PC-9 (cell line): ENCODE data around the gene HADHA. TPM values are rescaled to one million over a fixed set of nuclear protein-coding genes. Genes with fewer than 3 reads are reported as not detected.

Experiments used
- BruUV-seq: library from RNA; stranded (reverse); fragments of 400-500 nt; replicated peaks from 2 replicates; lab custom pipeline; 2021; lab: Mats Ljungman, UMichigan
- CTCF ChIA-PET: fragments of 300-600 bp; sonication (Branson Sonifier 250); formaldehyde crosslinking; loops from one replicate; lab custom pipeline; 2022; ENCODE audit warnings: antibody characterized with exemption; lab: Charles Lee
- POLR2A ChIA-PET: fragments of 300-600 bp; sonication (Branson Sonifier 250); formaldehyde crosslinking; loops from one replicate; lab custom pipeline; 2022; ENCODE audit warnings: antibody characterized with exemption; ENCODE audit not compliant: unreplicated experiment; lab: Charles Lee
- DNase-seq, 2 experiments: peaks; one replicate each; pipeline versions ENCODE4 v3.0.0 to v3.0.0-alpha.2; 2015 to 2022; ENCODE audit warnings: mixed read lengths in 1 of 2
- H2AFZ ChIP-seq: fragments of 200-600 bp; sonication (generic); 2 replicates; pipeline ENCODE4 v1.8.1; 2017; ENCODE audit warnings: antibody characterized with exemption
- H3F3A ChIP-seq: fragments of 200-600 bp; sonication (generic); 2 replicates; pipeline ENCODE4 v1.8.1; 2017; ENCODE audit warnings: antibody characterized with exemption, mild to moderate bottlenecking, low read depth; ENCODE audit not compliant: insufficient read depth
- H3K27ac ChIP-seq: fragments of 200-600 bp; sonication (generic); 2 replicates; pipeline ENCODE4 v1.6.1; 2016; ENCODE audit warnings: mixed run types
- H3K27me3 ChIP-seq: fragments of 200-600 bp; sonication (generic); 2 replicates; pipeline ENCODE4 v1.6.1; 2016; ENCODE audit warnings: low read depth, mixed run types; ENCODE audit not compliant: insufficient read depth
- H3K36me3 ChIP-seq: fragments of 200-600 bp; sonication (generic); 2 replicates; pipeline ENCODE4 v1.6.1; 2016; ENCODE audit warnings: low read depth, mixed run types
- H3K4me1 ChIP-seq: fragments of 200-600 bp; sonication (generic); replicated peaks from 2 replicates; pipeline ENCODE4 v1.6.1; 2016; ENCODE audit warnings: mixed run types; ENCODE audit not compliant: insufficient read depth
- H3K4me2 ChIP-seq: fragments of 200-600 bp; sonication (generic); 2 replicates; pipeline ENCODE4 v1.6.1; 2017; ENCODE audit warnings: mixed run types
- H3K4me3 ChIP-seq: fragments of 200-600 bp; sonication (generic); 2 replicates; pipeline ENCODE4 v1.6.1; 2016; ENCODE audit warnings: mixed run types
- H3K79me2 ChIP-seq: fragments of 200-600 bp; sonication (generic); 2 replicates; pipeline ENCODE4 v1.6.1; 2017; ENCODE audit warnings: low read depth, mixed run types
- H3K9me2 ChIP-seq: fragments of 200-600 bp; sonication (generic); 2 replicates; pipeline ENCODE4 v1.8.1; 2017; ENCODE audit warnings: mild to moderate bottlenecking; ENCODE audit not compliant: insufficient read depth
- H3K9me3 ChIP-seq: fragments of 200-600 bp; sonication (generic); 2 replicates; pipeline ENCODE4 v1.8.1; 2016; ENCODE audit warnings: low read depth; ENCODE audit not compliant: insufficient read depth
- H4K20me1 ChIP-seq: fragments of 200-600 bp; sonication (generic); 2 replicates; pipeline ENCODE4 v1.8.1; 2017; ENCODE audit not compliant: insufficient read depth
- EZH2 ChIP-seq: fragments of 200-600 bp; sonication (generic); IDR thresholded peaks from 2 replicates; pipeline ENCODE4 v1.8.0; 2017; ENCODE audit warnings: antibody characterized with exemption, low read depth
- intact Hi-C: fragments of 100-400 bp; cut with micrococcal nuclease; formaldehyde crosslinking; loops from one replicate; pipeline ENCODE4 v1.10.0; 2022; ENCODE audit not compliant: unreplicated experiment
- total RNA-seq: library from RNA; stranded (reverse); gene quantifications from 2 replicates; pipeline ENCODE4 v1.2.3, GENCODE V29; 2021
- TF ChIP-seq, protein P1 (sequence below): fragments of 200-600 bp; sonication (generic); conservative IDR thresholded peaks from 2 replicates; pipeline ENCODE4 v1.6.1; 2017; ENCODE audit warnings: mixed run types, antibody characterized with exemption, mild to moderate bottlenecking, moderate library complexity

Gene HADHA
- total RNA-seq, 1 experiment from 2014 or later, result 129 TPM

DNA sequence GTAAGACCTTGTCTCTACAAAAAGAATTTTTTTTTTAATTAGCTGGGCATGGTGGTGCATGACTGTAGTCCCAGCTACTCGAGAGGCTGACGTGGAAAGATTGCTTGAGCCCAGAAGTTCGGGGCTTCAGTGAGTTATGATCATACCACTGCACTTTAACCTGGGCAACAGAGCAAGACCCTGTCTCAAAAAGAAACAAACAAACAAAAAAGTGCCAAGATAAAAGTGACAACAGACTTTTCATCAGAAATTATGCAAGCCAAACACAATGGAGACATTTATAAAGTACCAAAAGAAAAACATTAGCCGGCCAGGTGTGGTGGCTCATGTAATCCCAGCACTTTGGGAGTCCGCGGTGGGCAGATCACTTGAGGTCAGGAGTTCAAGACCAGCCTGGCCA, 26.7 kb downstream of the HADHA start:
- Histone ChIP-seq H3K9me3 (peaks cover 14% of the 10 kb centered on the region), H3K36me3 (peaks cover 37% of the 10 kb centered on the region), H3F3A (no peaks in the 10 kb centered on the region), H3K4me2 (no peak overlapping the region), H4K20me1 (no peaks in the 10 kb centered on the region), H2AFZ (no peak overlapping the region), H3K27ac (no peak overlapping the region), H3K4me1 (no peaks in the 10 kb centered on the region), H3K9me2 (no peaks in the 10 kb centered on the region), H3K27me3 (no peaks in the 10 kb centered on the region), H3K4me3 (no peak overlapping the region), H3K79me2 (no peaks in the 10 kb centered on the region)
- POLR2A ChIA-PET, result no interaction called here
- CTCF ChIA-PET, result no interaction called here
- DNase-seq, result no peak
- TF ChIP-seq, protein P1, sequence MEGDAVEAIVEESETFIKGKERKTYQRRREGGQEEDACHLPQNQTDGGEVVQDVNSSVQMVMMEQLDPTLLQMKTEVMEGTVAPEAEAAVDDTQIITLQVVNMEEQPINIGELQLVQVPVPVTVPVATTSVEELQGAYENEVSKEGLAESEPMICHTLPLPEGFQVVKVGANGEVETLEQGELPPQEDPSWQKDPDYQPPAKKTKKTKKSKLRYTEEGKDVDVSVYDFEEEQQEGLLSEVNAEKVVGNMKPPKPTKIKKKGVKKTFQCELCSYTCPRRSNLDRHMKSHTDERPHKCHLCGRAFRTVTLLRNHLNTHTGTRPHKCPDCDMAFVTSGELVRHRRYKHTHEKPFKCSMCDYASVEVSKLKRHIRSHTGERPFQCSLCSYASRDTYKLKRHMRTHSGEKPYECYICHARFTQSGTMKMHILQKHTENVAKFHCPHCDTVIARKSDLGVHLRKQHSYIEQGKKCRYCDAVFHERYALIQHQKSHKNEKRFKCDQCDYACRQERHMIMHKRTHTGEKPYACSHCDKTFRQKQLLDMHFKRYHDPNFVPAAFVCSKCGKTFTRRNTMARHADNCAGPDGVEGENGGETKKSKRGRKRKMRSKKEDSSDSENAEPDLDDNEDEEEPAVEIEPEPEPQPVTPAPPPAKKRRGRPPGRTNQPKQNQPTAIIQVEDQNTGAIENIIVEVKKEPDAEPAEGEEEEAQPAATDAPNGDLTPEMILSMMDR, result no peak
- no peak for TF ChIP-seq EZH2
- no TSS peak for BruUV-seq
- intact Hi-C loops, result no loop called here

DNA sequence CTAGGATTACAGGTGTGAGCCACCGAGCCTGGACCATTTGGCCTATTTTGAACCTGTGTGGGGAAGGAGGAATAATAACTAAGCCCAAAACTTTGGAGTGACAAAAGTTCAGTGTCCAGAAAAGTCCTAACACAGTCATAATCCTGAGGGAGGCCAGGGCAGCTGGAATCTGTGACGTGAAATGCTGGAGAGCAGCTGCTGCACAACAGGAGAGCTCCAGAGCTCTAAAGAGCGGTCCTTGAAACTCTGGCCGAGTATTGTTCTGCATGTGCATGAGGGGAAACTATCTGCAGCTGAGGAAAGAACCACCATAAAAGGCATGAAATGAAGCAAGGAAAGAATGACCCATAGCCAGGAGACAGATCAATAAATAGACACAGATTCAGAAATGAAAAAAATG, 27.8 kb downstream of the HADHA start:
- DNase-seq, result no peak
- Histone ChIP-seq H3F3A (no peaks in the 10 kb centered on the region), H3K4me3 (no peak overlapping the region), H3K9me2 (no peaks in the 10 kb centered on the region), H3K79me2 (no peaks in the 10 kb centered on the region), H3K27ac (no peak overlapping the region), H3K27me3 (no peaks in the 10 kb centered on the region), H3K4me1 (no peaks in the 10 kb centered on the region), H3K9me3 (peaks cover 14% of the 10 kb centered on the region), H4K20me1 (no peaks in the 10 kb centered on the region), H3K4me2 (no peak overlapping the region), H2AFZ (no peak overlapping the region), H3K36me3 (peaks cover 47% of the 10 kb centered on the region)
- no peak for TF ChIP-seq EZH2
- TF ChIP-seq, protein P1, result no peak
- ChIA-PET POLR2A (no interaction called here), CTCF (no interaction called here)
- intact Hi-C loops, result no loop called here
- no TSS peak for BruUV-seq

DNA sequence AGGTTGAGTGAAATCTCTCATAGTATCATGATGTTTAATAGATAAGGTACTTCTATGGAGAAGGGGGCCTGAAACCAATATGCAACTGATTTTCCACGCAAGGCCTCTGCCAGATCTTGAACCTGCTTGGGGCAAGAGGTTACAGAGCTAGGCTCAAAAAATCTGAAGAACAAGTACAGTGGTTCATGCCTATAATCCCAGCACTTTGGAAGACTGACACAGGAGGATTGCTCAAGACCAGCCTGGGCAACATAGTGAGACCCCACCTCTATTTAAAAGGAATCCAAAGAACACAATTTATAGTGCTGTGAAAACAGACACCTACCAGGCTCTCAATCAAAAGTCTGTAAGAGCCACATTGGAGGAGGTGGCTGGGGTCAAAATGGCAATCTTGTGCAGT, 28.6 kb downstream of the HADHA start:
- no peaks in the 10 kb centered on the region for H3K4me1 ChIP-seq
- DNase-seq, result no peak
- no peaks in the 10 kb centered on the region for H3K27me3 ChIP-seq
- H3K4me3 ChIP-seq, result no peak overlapping the region
- no TSS peak for BruUV-seq
- H2AFZ ChIP-seq, result no peak overlapping the region
- intact Hi-C loops, result no loop called here
- peaks cover 14% of the 10 kb centered on the region for H3K9me3 ChIP-seq
- no peak overlapping the region for H3K27ac ChIP-seq
- no peaks in the 10 kb centered on the region for H3K9me2 ChIP-seq
- no peak overlapping the region for H3K4me2 ChIP-seq
- H3K36me3 ChIP-seq, result peaks cover 50% of the 10 kb centered on the region
- H3F3A ChIP-seq, result no peaks in the 10 kb centered on the region
- no peaks in the 10 kb centered on the region for H4K20me1 ChIP-seq
- TF ChIP-seq EZH2, result no peak
- TF ChIP-seq, protein P1, result no peak
- H3K79me2 ChIP-seq, result no peaks in the 10 kb centered on the region
- ChIA-PET POLR2A (no interaction called here), CTCF (no interaction called here)
